Transverse colon (tissue), 3 donors: ENCODE results near the gene JARID2.

Experiments
- EP300 ChIP-seq: sonication (generic); formaldehyde crosslinking; IDR thresholded peaks from one replicate; pipeline ENCODE4 v1.6.1; 2017; ENCODE audit warnings: antibody characterized with exemption, low read depth
- TF ChIP-seq, protein P1 (sequence below), 5 experiments: fragments of 200-600 bp in 3 of 5; fragments of 450-650 bp in 2 of 5; sonication (generic) in 3 of 5; IDR thresholded peaks; 1 replicate in 2 of 5; 2 replicates in 3 of 5; pipeline ENCODE4 v1.5.1; 2016 to 2017; ENCODE audit warnings: antibody characterized with exemption in 5 of 5, inconsistent platforms in 3 of 5, mild to moderate bottlenecking in 2 of 5, moderate library complexity in 1 of 5

GRCh38 chr6:15516378-15516777, 270.5 kb downstream of the JARID2 start:
- TF ChIP-seq, protein P1, sequence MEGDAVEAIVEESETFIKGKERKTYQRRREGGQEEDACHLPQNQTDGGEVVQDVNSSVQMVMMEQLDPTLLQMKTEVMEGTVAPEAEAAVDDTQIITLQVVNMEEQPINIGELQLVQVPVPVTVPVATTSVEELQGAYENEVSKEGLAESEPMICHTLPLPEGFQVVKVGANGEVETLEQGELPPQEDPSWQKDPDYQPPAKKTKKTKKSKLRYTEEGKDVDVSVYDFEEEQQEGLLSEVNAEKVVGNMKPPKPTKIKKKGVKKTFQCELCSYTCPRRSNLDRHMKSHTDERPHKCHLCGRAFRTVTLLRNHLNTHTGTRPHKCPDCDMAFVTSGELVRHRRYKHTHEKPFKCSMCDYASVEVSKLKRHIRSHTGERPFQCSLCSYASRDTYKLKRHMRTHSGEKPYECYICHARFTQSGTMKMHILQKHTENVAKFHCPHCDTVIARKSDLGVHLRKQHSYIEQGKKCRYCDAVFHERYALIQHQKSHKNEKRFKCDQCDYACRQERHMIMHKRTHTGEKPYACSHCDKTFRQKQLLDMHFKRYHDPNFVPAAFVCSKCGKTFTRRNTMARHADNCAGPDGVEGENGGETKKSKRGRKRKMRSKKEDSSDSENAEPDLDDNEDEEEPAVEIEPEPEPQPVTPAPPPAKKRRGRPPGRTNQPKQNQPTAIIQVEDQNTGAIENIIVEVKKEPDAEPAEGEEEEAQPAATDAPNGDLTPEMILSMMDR (IDR thresholded peaks at IDR 0.05) = no peak
- no peak for TF ChIP-seq EP300
